Large intestine (tissue), 3 donors: ENCODE measurements around the gene UBAC2. TPM values are rescaled to one million over a fixed set of nuclear protein-coding genes. Genes with fewer than 3 reads are reported as not detected.
"Not testable (repeated sequence)": the region's sequence is repeated elsewhere in the genome, so short reads cannot be mapped to it uniquely, and the experiment has no call there.

ENCODE experiments used
- DNase-seq, 2 donors: peaks; one replicate each; pipeline versions ENCODE4 v3.0.0 to v3.0.0-alpha.2; 2013
- H3K27ac ChIP-seq: one replicate; pipeline ENCODE4 v1.5.1; 2013; ENCODE audit warnings: low read length
- H3K27me3 ChIP-seq: 2 replicates; pipeline ENCODE4 v1.6.1; 2013; ENCODE audit warnings: low read length; ENCODE audit not compliant: control insufficient read depth, insufficient read depth
- H3K36me3 ChIP-seq: 2 replicates; pipeline ENCODE4 v1.6.1; 2013; ENCODE audit warnings: low read length; ENCODE audit not compliant: control insufficient read depth, insufficient read depth
- H3K4me1 ChIP-seq: one replicate; pipeline ENCODE4 v1.6.1; 2013; ENCODE audit warnings: low read length; ENCODE audit not compliant: control insufficient read depth, insufficient read depth
- H3K4me3 ChIP-seq: one replicate; pipeline ENCODE4 v1.5.1; 2013; ENCODE audit warnings: low read length
- H3K9me3 ChIP-seq: one replicate; pipeline ENCODE4 v1.6.1; 2013; ENCODE audit warnings: mild to moderate bottlenecking, low read depth, low read length, moderate library complexity; ENCODE audit not compliant: control insufficient read depth
- WGBS: methylation state at CpG from one replicate; pipeline ENCODE4 v1.1.5; 2013; ENCODE audit warnings: low lambda C conversion rate; ENCODE audit not compliant: insufficient coverage; 5-methylcytosine and 5-hydroxymethylcytosine counted together
- polyA plus RNA-seq: library from polyadenylated mRNA; unstranded; fragments of 120-200 nt; gene quantifications from one replicate; pipeline ENCODE4 v1.2.1, GENCODE V29; 2013

Gene UBAC2
- polyA plus RNA-seq, 1 donor, result 77.8 TPM

DNA sequence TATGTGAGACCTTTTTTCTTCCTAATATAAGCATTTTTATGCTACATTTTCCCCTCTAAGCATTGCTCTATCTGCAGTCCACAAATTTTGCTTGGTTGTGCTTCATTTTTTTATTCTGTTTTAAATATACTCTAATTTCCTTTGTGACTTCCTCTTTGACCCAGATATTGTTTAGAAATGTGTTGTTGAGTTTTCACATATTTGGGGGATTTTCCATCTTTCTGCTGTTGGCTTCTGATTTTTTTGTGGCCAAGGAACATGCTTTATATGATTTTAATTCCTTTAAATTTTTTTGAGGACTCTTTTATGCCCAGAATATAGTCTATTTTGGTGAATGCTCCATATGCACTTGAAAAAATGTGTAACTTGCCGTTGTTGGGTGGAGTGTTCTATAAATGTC, 22.9 kb downstream of the UBAC2 start:
- Histone ChIP-seq H3K27me3 (no peaks in the 10 kb centered on the region), H3K36me3 (peaks cover 7% of the 10 kb centered on the region), H3K27ac (no peak overlapping the region), H3K4me3 (no peak overlapping the region), H3K4me1 (no peaks in the 10 kb centered on the region), H3K9me3 (no peaks in the 10 kb centered on the region)
- WGBS, result no CpG with 5 or more reads among the region's 1 CpG
- no peak for DNase-seq

DNA sequence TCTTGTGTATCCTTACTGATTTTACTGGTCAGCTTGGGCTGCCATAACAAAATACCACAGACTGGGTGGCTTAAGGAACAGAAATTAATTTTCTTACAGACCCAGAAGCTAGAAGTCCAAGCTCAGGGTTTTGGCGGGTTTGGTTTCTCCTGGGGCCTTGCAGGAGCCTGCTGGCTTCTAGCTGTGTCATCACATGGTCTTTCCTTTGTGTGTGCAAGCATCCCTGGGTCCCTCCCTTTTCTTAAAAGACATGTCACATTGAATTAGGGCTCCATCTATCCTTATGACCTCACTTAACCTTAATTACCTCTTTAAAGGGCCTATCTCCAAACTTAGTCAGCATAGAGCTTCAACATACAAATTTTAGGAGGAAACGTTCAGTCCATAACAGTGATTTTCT, 23.4 kb downstream of the UBAC2 start:
- no peak overlapping the region for H3K27ac ChIP-seq
- no peaks in the 10 kb centered on the region for H3K9me3 ChIP-seq
- 100% methylated on average over 1 of the region's 2 CpGs for WGBS
- no peak for DNase-seq
- H3K27me3 ChIP-seq, result no peaks in the 10 kb centered on the region
- no peak overlapping the region for H3K4me3 ChIP-seq
- H3K4me1 ChIP-seq, result no peaks in the 10 kb centered on the region
- peaks cover 7% of the 10 kb centered on the region for H3K36me3 ChIP-seq

DNA sequence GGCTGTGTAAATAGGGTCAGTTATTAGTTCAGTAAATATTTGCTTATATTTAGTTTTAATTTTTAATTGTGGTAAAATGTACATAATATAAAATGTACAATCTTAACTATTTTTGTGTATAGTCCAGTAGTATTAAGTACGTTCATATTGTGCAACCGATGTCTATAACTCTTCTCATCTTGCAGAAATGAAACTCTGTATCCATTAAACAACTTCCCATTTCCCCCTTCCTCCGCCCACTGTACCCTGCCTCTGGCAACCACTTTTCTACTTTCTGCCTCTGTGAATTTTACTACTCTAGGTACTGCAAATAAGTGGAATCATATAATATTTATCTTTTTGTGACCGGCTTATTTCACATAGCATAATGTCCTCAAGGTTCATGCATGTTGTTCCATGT, 24.4 kb downstream of the UBAC2 start:
- Histone ChIP-seq H3K4me3 (no peak overlapping the region), H3K27me3 (no peaks in the 10 kb centered on the region), H3K9me3 (no peaks in the 10 kb centered on the region), H3K27ac (no peak overlapping the region), H3K36me3 (peaks cover 7% of the 10 kb centered on the region), H3K4me1 (no peaks in the 10 kb centered on the region)
- DNase-seq, result no peak
- WGBS, result 77% methylated on average over 2 of the region's 4 CpGs

DNA sequence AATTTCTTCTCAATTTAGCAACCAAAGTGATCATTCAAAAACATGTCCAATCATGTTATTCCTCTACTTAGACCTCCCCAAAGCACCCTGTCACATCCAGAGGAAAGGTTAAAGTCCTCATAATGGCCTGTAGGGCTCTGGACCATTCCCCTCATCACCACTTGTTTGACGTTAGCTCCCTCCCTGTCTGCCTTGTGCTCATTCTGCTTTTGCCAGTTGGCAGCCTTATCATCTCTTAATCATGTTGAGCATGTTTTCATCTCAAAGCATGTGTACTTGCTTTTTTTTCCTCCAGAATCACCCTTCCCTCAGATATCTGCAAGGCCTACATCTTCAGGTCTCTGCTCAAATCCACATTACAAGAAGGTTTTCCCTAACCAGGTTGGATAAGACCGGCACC, 25.9 kb downstream of the UBAC2 start:
- no peaks in the 10 kb centered on the region for H3K9me3 ChIP-seq
- WGBS, result no CpG with 5 or more reads among the region's 2 CpGs
- peaks cover 6% of the 10 kb centered on the region for H3K36me3 ChIP-seq
- no peak for DNase-seq
- H3K4me3 ChIP-seq, result no peak overlapping the region
- H3K27ac ChIP-seq, result no peak overlapping the region
- H3K27me3 ChIP-seq, result no peaks in the 10 kb centered on the region
- H3K4me1 ChIP-seq, result no peaks in the 10 kb centered on the region

DNA sequence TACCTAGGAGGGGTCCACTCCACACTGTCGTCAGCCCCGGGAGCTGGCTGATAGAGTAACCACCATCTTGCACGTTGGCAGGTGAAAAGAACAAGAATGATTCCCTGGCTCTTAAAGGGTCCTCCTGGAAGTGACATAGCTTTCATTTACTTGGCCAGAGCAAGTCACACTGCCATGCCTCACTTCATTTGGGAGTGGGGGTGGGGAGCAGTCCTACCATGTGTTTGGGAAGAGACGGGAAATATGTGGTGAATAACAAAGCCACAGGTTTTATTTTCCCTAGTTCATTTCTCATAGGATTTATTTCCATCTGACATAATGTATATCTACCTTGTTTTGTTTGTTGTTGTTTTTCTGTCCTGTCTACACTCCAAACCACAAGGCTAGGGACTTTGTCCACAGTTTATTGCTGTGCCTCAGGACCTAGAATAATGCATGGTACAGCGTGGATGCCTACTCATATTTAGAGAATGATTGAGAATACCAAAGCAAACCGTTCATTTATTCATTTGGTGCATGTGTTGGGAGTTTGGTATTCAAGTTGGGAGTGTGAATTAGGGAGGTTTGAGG, 26.8 kb downstream of the UBAC2 start:
- no peaks in the 10 kb centered on the region for H3K9me3 ChIP-seq
- no peaks in the 10 kb centered on the region for H3K27me3 ChIP-seq
- WGBS, result 100% methylated on average over 1 of the region's 6 CpGs
- H3K36me3 ChIP-seq, result peaks cover 2% of the 10 kb centered on the region
- no peak for DNase-seq
- H3K27ac ChIP-seq, result no peak overlapping the region
- no peaks in the 10 kb centered on the region for H3K4me1 ChIP-seq
- no peak overlapping the region for H3K4me3 ChIP-seq

DNA sequence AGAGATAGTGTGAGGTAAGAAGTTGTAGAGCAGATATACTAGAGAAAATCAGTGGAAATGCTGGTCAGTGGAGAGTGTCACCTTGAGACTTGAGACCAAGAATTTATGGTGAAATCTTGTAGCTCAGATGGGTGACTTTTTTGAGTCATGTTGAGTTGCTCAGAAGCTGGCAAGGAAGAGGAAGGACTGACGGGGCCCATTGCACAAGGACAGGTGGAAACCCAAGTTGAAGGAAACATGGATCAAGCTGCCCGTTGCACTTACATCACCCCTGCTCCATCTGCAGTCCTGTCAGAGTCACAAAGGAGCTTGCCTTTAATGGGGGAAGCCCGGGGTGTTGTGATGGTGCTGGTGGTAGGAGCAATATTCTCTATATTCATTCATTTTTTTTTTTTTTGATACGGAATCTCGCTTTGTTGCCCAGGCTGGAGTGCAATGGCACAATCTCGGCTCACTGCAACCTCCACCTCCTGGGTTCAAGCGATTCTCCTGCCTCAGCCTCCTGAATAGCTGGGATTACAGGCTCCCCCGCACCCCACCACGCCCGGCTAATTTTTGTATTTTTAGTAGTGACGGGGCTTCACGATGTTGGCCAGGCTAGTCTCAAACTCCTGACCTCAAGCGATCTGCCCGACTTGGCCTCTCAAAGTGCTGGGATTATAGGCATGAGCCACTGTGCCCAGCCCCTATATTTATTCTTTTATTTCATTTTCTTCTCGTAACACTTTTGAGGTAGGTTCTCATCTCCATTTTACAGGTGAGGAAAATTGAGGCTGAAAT, 27.4 kb downstream of the UBAC2 start:
- H3K27me3 ChIP-seq, result no peaks in the 10 kb centered on the region
- H3K9me3 ChIP-seq, result no peaks in the 10 kb centered on the region
- WGBS, result 87% methylated on average over 3 of the region's 15 CpGs
- H3K4me1 ChIP-seq, result no peaks in the 10 kb centered on the region
- DNase-seq, result no peak
- H3K36me3 ChIP-seq, result peaks cover 2% of the 10 kb centered on the region
- H3K27ac ChIP-seq, result no peak overlapping the region
- H3K4me3 ChIP-seq, result no peak overlapping the region

DNA sequence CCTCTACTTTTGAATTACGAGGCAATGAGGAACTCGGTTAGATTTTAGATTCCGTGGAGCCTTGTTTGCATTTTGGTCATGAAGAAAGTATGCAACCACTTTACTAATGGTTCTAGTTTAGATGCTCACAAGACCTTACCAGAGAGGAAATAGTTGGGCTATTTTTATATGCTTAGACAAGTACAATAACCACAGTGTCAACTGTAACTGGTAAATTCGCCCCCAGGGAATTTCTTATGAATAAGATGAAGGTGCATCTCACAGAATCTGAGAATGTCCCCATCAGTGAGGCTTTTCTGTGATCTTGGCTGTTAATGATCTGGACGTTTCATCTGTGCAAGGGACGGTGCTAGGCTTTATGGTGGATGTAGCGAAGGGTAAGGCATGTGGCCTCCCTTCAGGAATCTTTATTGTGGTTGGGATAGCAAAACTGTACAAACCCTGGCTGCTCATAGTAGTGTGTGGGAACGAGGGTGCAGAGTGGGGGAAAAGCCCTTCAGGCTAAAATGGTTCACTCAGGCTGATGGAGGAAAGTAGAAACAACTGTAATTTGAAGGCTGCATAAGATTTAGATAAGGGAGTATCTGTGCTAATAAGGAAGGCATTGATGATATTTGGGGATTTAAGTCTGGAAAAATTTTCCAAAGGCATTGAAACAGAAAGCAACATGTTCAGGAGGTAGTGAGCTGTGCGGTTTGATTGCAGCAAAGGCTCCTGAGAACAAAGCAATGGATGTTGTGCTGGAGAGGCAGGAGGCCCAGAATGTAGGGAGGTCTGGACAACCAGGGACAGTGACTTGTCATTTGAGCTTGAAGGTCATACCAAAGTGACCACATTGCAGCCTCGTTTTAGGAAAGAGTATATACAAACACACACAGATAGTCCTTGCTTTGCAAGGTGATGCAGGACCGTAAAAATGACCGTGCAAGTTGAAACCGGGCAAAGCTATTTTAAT, 28.4 kb downstream of the UBAC2 start:
- no peak for DNase-seq
- Histone ChIP-seq H3K4me1 (no peaks in the 10 kb centered on the region), H3K27me3 (no peaks in the 10 kb centered on the region), H3K9me3 (no peaks in the 10 kb centered on the region), H3K4me3 (no peak overlapping the region), H3K36me3 (peaks cover 2% of the 10 kb centered on the region), H3K27ac (no peak overlapping the region)
- 86% methylated on average over 1 of the region's 13 CpGs for WGBS

DNA sequence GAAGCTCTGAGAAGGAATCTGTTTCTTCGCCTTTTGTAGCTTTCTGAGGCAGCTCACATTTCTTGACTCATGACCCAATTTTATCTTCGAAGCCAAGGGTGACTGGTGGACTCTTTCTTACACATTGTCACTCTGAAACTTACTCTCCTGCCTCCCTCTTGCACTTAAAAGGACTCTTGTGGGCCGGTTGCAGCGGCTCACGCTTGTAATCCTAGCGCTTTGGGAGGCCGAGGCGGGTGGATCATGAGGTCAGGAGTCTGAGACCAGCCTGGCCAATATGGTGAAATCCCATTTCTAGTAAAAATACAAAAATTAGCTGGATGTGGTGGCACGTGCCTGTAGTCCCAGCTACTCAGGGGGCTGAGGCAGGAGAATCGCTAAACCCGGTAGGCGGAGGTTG, 29.9 kb downstream of the UBAC2 start:
- H3K9me3 ChIP-seq, H3K36me3 ChIP-seq, H3K27ac ChIP-seq, DNase-seq, H3K27me3 ChIP-seq, H3K4me3 ChIP-seq, H3K4me1 ChIP-seq: not testable (repeated sequence)
- WGBS, result no CpG with 5 or more reads among the region's 12 CpGs

DNA sequence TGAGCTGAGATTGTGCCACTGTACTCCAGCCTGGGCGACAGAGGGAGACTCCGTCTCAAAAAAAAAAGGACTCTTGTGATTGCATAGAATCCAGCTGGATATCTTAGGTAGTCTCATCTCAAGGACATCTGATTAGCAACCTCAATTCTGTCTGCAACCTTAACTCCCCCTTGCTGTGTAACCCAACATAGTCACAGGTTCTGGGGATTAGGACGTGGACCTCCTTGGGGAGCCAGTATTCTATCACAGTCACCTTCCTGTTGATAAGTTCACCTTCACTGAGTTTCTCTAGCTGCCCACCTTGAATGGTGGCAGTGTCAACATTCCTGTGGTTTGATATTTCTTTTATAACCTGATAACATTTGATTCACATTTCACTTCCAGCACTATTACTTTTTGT, 30.3 kb downstream of the UBAC2 start:
- no peaks in the 10 kb centered on the region for H3K4me1 ChIP-seq
- no peaks in the 10 kb centered on the region for H3K9me3 ChIP-seq

DNA sequence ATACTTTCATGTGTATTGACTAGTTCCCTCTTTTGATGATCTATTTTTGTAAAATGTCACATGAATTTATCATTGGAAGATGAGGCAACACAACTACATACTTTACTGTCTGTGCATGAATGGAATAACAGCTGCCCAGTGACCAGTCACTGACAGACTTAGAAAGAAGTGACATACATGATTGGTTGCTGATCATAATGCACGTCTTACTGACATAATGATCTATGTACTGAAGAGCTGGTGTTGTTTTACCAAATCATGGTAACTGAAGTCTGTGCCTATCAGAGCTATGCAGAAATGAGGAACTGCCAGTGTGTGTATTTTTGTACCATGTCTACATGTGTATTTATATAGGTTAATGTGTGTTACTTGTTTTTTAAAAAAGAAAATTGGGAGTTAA, 31.1 kb downstream of the UBAC2 start:
- H3K4me3 ChIP-seq, result no peak overlapping the region
- no peak overlapping the region for H3K27ac ChIP-seq
- H3K27me3 ChIP-seq, result no peaks in the 10 kb centered on the region
- H3K36me3 ChIP-seq, result peaks cover 4% of the 10 kb centered on the region
- DNase-seq, result no peak
- WGBS, result no CpG with 5 or more reads among the region's 1 CpG
- no peaks in the 10 kb centered on the region for H3K4me1 ChIP-seq
- H3K9me3 ChIP-seq, result no peaks in the 10 kb centered on the region

More for the DNA sequence above, 30.3 kb downstream of the UBAC2 start:
- Histone ChIP-seq H3K36me3 (peaks cover 4% of the 10 kb centered on the region), H3K27me3 (no peaks in the 10 kb centered on the region), H3K27ac (no peak overlapping the region), H3K4me3 (no peak overlapping the region)
- DNase-seq, result no peak
- no CpG with 5 or more reads among the region's 3 CpGs for WGBS
